Measurements from ENCODE around the gene COA3.
"Not testable (repeated sequence)": the region's sequence is repeated elsewhere in the genome, so short reads cannot be mapped to it uniquely, and the experiment has no call there.

- TF ChIP-seq CTCF, POLR2A (IDR thresholded peaks at IDR 0.05): not testable (repeated sequence)
These were observed 30.5 kb downstream of the COA3 start for GRCh38 chr17:42768006-42768405.

Measured in esophagus squamous epithelium (tissue), 4 donors.